ENCODE results near the gene AUH.
"Not testable (repeated sequence)": the region's sequence is repeated elsewhere in the genome, so short reads cannot be mapped to it uniquely, and the experiment has no call there.

AUH gene

DNA sequence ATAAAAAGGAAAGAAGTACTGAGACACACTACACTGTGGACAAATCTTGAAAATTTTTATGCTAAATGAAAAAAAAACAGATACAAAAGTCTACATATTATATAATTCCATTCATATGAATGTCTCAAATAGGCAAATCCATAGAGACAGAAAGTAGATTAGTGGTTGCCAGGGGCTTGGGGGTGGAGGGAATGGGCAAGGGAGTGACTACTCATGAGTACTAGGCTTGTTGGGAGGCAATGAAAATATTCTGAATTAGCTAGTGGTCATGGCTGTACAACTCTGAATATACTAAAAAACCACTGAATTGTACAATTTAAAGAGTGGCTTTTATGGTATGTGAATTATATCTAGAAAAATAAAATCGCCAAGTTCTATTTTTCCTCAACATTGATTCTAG, 154.9 kb downstream of the AUH start:
- H3K36me3 ChIP-seq (ENCODE audit: insufficient read depth) = no peaks in the 10 kb centered on the region
- no peak overlapping the region for H3K9ac ChIP-seq
- H3K4me1 ChIP-seq (ENCODE audit: low read depth, poor library complexity, severe bottlenecking) = peaks cover 31% of the 10 kb centered on the region
- H3K27ac ChIP-seq = no peak overlapping the region
- H3K4me2 ChIP-seq = no peak overlapping the region
- peaks cover 5% of the 10 kb centered on the region; the same call in 1 of the 2 replicates for H3K27me3 ChIP-seq (ENCODE audit: insufficient read depth, low read depth)
- no peaks in the 10 kb centered on the region for H4K20me1 ChIP-seq (ENCODE audit: insufficient read depth)
- H2AFZ ChIP-seq (ENCODE audit: low read depth) = no peak overlapping the region
- H3K79me2 ChIP-seq (ENCODE audit: insufficient read depth, low read depth) = no peaks in the 10 kb centered on the region
- TF ChIP-seq, protein P1, sequence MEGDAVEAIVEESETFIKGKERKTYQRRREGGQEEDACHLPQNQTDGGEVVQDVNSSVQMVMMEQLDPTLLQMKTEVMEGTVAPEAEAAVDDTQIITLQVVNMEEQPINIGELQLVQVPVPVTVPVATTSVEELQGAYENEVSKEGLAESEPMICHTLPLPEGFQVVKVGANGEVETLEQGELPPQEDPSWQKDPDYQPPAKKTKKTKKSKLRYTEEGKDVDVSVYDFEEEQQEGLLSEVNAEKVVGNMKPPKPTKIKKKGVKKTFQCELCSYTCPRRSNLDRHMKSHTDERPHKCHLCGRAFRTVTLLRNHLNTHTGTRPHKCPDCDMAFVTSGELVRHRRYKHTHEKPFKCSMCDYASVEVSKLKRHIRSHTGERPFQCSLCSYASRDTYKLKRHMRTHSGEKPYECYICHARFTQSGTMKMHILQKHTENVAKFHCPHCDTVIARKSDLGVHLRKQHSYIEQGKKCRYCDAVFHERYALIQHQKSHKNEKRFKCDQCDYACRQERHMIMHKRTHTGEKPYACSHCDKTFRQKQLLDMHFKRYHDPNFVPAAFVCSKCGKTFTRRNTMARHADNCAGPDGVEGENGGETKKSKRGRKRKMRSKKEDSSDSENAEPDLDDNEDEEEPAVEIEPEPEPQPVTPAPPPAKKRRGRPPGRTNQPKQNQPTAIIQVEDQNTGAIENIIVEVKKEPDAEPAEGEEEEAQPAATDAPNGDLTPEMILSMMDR (conservative IDR thresholded peaks at IDR 0.05; ENCODE audit: low read depth, low read length) = no peak
- no peak overlapping the region for H3K4me3 ChIP-seq (IDR thresholded peaks at IDR 0.05; ENCODE audit: insufficient read depth, low read depth, low read length)

DNA sequence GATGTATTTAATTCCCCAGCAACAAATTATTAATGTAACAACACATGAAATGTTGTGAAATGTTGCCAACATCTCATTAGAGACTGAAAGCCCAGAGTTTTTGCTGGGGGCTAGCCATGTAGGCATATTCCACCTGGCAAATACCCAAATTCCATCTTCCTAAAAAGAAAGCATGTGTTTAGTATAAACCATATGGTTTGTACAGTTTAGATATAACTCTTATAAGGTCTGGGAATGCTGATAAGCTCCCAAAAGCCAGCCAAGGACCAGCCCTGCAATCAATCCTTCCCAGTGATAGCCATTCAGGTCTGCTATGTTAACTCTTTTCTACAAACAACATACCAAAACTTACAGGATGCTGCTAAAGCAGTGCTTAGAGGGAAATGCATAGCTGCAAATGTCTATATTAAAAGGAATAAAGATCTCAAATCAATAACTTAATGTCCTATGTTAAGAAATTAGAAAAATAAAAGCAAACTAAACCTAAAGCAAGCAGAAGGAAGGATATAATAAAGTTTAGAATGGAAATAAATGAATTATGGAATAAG, 158.9 kb downstream of the AUH start:
- Histone ChIP-seq H3K9ac (no peak overlapping the region), H3K4me3 (IDR thresholded peaks at IDR 0.05; ENCODE audit: insufficient read depth, low read depth, low read length) (no peak overlapping the region), H3K27ac (no peak overlapping the region), H3K27me3 (ENCODE audit: insufficient read depth, low read depth) (peaks cover 5% of the 10 kb centered on the region; the same call in 1 of the 2 replicates), H3K36me3 (ENCODE audit: insufficient read depth) (no peaks in the 10 kb centered on the region), H3K4me1 (ENCODE audit: low read depth, poor library complexity, severe bottlenecking) (peaks cover 16% of the 10 kb centered on the region), H3K4me2 (no peak overlapping the region), H2AFZ (ENCODE audit: low read depth) (no peak overlapping the region), H3K79me2 (ENCODE audit: insufficient read depth, low read depth) (no peaks in the 10 kb centered on the region), H4K20me1 (ENCODE audit: insufficient read depth) (no peaks in the 10 kb centered on the region)
- TF ChIP-seq, protein P1 (conservative IDR thresholded peaks at IDR 0.05; ENCODE audit: low read depth, low read length) = no peak

DNA sequence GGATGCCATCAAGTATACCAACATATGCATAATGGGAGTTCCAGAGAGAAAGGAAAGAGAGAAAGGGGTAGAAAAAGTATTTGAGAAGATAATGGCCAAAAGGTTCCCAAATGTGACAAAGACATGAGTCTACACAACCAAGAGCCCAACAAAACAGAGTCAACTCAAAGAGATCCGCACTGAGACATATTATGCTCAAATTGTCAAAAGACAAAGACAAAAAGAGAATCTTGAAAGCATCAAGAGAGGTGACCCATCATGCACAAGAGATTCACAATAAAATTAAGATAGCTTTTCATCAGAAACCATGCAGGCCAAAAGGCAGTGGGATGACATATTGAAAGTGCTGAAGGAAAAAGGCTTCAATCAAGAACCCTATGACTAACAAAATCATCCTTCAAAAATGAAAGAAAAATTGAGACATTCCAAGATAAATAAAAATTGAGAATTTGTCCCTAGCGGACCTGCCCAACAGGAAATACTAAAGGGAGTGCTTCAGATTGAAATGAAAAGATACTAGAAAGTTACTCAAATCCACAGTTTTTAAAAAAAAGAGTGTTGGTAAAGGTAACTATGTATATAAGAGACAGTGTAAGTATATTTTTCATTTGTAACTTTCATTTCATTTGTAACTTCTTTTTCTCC, 160.9 kb downstream of the AUH start:
- peaks cover 3% of the 10 kb centered on the region for H3K4me1 ChIP-seq (ENCODE audit: low read depth, poor library complexity, severe bottlenecking)
- no peak overlapping the region for H3K4me3 ChIP-seq (IDR thresholded peaks at IDR 0.05; ENCODE audit: insufficient read depth, low read depth, low read length)
- H3K27ac ChIP-seq = no peak overlapping the region
- H3K36me3 ChIP-seq (ENCODE audit: insufficient read depth) = no peaks in the 10 kb centered on the region
- no peak overlapping the region for H3K4me2 ChIP-seq
- H3K9ac ChIP-seq = no peak overlapping the region
- H3K79me2 ChIP-seq (ENCODE audit: insufficient read depth, low read depth) = no peaks in the 10 kb centered on the region
- no peak overlapping the region for H2AFZ ChIP-seq (ENCODE audit: low read depth)
- TF ChIP-seq, protein P1 (conservative IDR thresholded peaks at IDR 0.05; ENCODE audit: low read depth, low read length) = no peak
- H4K20me1 ChIP-seq (ENCODE audit: insufficient read depth) = no peaks in the 10 kb centered on the region
- H3K27me3 ChIP-seq (ENCODE audit: insufficient read depth, low read depth) = no peaks in the 10 kb centered on the region

DNA sequence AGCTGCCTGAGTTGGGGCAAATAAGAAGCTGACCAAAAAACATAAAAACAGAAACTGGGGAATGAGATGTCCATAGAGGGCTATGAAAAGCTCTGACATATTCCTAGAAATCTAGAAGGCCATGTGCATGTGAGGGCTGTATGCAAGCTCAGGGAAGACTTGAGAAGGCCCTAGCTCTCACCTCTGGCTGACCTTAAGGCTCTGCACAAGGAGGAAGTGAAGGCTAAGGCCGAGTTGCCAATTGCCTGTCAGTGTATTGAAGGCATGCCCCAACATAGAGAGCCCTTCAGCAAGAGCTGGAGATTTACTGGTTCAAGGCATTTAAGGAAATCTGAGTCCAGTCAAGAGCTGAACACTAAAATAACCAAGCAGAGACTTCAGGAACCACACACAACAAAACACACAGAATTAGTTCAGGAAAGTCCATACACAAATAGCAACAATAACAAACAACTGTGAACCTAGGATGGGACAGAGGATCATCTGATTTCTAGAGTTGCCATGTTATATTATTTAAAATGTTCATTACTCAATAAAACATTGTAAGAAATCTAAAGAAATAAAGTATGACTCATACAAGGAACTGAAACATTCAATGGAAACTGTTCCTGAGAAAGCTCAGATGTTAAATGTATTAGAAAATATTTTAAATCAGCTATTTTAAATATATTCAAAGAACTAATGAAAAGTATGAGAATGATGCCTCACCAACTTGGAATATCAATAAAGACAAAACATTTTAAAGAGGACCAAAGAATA, 161.8 kb downstream of the AUH start:
- H3K27ac ChIP-seq = no peak overlapping the region

DNA sequence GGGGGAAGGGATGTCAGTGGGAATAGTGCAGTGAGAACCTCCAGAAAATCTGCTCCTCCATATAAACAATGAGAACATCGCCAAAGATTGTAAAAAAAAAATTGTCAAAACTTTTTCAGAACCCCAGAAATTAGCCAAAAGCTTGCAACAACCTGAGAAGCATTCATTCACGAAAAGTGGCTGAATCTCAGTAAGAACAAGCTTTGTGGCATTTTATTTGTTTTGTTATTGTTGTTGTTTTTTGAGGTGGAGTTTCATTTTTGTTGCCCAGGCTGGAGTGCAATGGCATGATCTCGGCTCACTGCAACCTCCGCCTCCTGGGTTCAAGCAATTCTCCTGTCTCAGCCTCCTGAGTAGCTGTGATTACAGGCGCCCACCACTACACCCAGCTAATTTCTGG, 162.8 kb downstream of the AUH start:
- not testable (repeated sequence) for H3K27ac ChIP-seq; H3K4me3 ChIP-seq (IDR thresholded peaks at IDR 0.05; ENCODE audit: insufficient read depth, low read depth, low read length); H3K27me3 ChIP-seq (ENCODE audit: insufficient read depth, low read depth); H2AFZ ChIP-seq (ENCODE audit: low read depth); H4K20me1 ChIP-seq (ENCODE audit: insufficient read depth); H3K79me2 ChIP-seq (ENCODE audit: insufficient read depth, low read depth); H3K4me2 ChIP-seq; H3K36me3 ChIP-seq (ENCODE audit: insufficient read depth); H3K9ac ChIP-seq
- H3K4me1 ChIP-seq (ENCODE audit: low read depth, poor library complexity, severe bottlenecking) = peaks cover 21% of the 10 kb centered on the region

More for the DNA sequence above, 161.8 kb downstream of the AUH start:
- Histone ChIP-seq H4K20me1 (ENCODE audit: insufficient read depth) (no peaks in the 10 kb centered on the region), H3K4me3 (IDR thresholded peaks at IDR 0.05; ENCODE audit: insufficient read depth, low read depth, low read length) (no peak overlapping the region), H3K79me2 (ENCODE audit: insufficient read depth, low read depth) (0 out of 2 replicates have a peak, but pooled peaks cover under 1% of the 10 kb centered on the region), H3K36me3 (ENCODE audit: insufficient read depth) (no peaks in the 10 kb centered on the region), H3K9ac (no peak overlapping the region), H2AFZ (ENCODE audit: low read depth) (no peak overlapping the region), H3K4me2 (no peak overlapping the region), H3K4me1 (ENCODE audit: low read depth, poor library complexity, severe bottlenecking) (peaks cover 12% of the 10 kb centered on the region), H3K27me3 (ENCODE audit: insufficient read depth, low read depth) (no peaks in the 10 kb centered on the region)
- TF ChIP-seq, protein P1 (conservative IDR thresholded peaks at IDR 0.05; ENCODE audit: low read depth, low read length) = no peak
